Fibroblast of the aortic adventitia (primary cell): Measurements from ENCODE around the gene TMED4. TPM values are rescaled to one million over a fixed set of nuclear protein-coding genes. Genes with fewer than 3 reads are reported as not detected.
"Not testable (repeated sequence)": the region's sequence is repeated elsewhere in the genome, so short reads cannot be mapped to it uniquely, and the experiment has no call there.

Experiments
- DNase-seq: peaks from one replicate; pipeline ENCODE4 v3.0.0-alpha.2; 2010; ENCODE audit warnings: low read depth
- H3K4me3 ChIP-seq: 2 replicates; pipeline ENCODE4 v1.5.1; 2011; ENCODE audit warnings: low read depth, mild to moderate bottlenecking, control low read depth, low read length, moderate library complexity
- total RNA-seq: library from RNA; depleted of rRNA; stranded (reverse); fragments of >200 nt; gene quantifications from 2 replicates; pipeline ENCODE4 v1.2.3, GENCODE V29; 2012; ENCODE audit warnings: low replicate concordance
- TF ChIP-seq, protein P1 (sequence below): IDR thresholded peaks from 2 replicates; pipeline ENCODE4 v1.5.1; 2011; ENCODE audit warnings: mild to moderate bottlenecking, low read length, control low read depth, inconsistent platforms; ENCODE audit not compliant: insufficient read depth

TMED4 gene
- total RNA-seq, 1 donor = 78.5 TPM

DNA sequence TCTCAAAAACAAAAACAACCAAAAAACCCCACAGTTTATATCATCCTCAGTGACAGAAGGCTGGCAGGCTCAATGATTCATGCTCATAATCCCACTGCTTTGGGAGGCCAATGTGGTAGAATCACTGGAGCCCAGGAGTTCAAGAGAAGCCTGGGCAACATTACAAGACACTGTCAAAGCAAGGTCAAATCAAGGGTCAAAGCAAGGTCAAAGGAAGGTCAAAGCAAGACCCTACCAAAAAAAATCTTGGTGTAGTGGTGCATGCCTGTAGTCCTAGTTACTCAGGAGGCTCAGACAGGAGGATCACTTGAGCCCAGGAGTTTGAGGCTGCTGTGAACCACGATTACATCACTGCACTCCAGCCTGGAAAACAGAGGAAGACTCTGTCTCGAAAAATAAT is 26.7 kb downstream of the TMED4 start:
- TF ChIP-seq, protein P1, sequence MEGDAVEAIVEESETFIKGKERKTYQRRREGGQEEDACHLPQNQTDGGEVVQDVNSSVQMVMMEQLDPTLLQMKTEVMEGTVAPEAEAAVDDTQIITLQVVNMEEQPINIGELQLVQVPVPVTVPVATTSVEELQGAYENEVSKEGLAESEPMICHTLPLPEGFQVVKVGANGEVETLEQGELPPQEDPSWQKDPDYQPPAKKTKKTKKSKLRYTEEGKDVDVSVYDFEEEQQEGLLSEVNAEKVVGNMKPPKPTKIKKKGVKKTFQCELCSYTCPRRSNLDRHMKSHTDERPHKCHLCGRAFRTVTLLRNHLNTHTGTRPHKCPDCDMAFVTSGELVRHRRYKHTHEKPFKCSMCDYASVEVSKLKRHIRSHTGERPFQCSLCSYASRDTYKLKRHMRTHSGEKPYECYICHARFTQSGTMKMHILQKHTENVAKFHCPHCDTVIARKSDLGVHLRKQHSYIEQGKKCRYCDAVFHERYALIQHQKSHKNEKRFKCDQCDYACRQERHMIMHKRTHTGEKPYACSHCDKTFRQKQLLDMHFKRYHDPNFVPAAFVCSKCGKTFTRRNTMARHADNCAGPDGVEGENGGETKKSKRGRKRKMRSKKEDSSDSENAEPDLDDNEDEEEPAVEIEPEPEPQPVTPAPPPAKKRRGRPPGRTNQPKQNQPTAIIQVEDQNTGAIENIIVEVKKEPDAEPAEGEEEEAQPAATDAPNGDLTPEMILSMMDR = no peak
- DNase-seq = no peak
- no peak overlapping the region for H3K4me3 ChIP-seq

DNA sequence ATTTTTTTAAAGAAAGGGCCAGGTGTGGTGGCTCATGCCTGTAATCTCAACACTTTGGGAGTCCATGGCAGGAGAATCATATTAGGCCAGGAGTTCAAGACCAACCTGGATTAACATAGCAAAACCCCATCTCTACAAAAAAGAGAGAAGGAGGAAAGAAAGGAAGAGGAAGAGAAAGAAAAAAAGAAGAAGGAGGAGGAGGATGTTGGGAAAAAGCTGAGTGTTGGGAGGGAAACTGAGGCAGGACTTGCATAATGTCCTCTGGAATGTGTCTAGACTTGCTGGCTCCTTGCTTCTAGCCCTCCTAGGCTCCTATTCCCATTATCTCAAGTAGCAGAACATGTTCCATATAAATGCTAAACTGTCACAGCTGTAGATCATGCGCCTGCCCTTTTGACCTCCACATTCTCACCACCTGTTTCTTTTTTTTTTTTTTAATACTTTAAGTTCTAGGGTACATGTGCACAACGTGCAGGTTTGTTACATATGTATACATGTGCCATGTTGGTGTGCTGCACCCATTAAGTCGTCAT is 29.5 kb downstream of the TMED4 start:
- not testable (repeated sequence) for DNase-seq

DNA sequence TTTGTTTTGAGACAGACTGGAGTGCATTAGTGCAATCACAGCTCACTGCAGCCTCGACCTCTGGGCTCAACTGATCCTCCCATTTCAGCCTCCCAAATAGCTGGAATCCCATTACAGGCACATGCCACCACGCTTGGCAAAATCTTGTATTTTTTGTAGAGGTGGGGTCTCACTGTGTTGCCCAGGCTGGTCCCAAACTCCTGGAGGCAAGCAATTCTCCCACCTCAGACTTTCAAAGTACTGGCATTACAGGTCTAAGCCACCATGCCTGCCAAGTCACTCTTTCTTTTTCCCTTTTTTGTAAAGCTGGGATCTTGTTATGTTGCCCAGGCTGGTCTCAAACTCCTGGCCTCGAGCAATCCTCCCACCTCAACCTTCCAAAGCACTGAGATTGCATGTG is 32.6 kb downstream of the TMED4 start:
- no peak overlapping the region for H3K4me3 ChIP-seq
- DNase-seq = no peak
- TF ChIP-seq, protein P1 = no peak

More for the DNA sequence above, 29.5 kb downstream of the TMED4 start:
- not testable (repeated sequence) for H3K4me3 ChIP-seq

DNA sequence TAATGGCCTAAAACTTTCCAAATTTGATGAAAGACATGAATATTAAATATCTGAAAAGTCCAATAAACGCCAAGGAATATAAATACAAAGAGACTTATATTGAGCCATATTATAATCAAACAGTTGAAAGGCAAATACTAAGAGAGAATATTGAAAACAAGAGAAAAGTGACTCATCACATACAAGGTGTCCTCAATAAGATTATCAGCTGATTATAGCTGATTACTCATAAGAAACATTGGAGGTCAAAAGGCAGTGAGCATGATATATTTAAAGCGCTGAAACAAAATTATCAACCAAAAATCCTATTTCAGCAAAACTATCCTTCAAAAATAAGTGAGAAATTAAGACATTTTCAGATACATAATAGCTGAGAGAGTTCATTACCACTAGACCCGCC is 33.1 kb downstream of the TMED4 start:
- no peak overlapping the region for H3K4me3 ChIP-seq
- TF ChIP-seq, protein P1 = no peak
- no peak for DNase-seq

DNA sequence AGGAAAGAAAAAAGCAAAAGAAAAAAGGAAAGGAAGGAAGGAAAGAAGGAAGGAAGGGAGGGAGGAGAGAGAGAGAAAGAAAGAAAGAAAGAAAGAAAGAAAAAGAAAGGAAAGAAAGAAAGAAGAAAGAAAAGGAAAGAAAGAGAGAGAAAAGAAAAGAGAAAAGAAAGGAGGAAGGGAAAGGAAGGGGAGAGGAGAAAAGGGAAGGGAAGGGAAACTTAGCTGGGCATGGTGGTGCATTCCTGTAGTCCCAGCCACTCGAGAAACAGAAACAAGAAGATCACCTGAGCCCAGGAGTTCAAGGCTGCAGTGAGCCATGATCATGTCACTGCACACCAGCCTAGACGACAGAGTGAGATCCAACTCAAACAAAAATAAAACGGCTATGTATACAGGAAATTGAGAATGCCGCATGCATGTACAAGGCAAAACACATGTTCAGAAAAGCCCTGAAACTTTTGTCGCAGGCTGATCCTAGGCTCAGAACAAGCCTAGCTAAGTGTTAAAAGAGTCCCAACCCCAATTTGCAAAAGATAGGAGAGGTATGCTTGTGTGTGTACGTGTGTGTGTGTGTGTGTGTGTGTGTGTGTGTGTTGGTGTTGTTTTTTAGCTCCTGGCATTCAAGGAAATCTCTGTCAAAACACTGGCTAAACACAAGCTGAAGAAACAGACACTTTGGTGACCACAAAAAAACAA is 34.3 kb downstream of the TMED4 start:
- TF ChIP-seq, protein P1 = no peak
- no peak overlapping the region for H3K4me3 ChIP-seq
- DNase-seq = no peak

DNA sequence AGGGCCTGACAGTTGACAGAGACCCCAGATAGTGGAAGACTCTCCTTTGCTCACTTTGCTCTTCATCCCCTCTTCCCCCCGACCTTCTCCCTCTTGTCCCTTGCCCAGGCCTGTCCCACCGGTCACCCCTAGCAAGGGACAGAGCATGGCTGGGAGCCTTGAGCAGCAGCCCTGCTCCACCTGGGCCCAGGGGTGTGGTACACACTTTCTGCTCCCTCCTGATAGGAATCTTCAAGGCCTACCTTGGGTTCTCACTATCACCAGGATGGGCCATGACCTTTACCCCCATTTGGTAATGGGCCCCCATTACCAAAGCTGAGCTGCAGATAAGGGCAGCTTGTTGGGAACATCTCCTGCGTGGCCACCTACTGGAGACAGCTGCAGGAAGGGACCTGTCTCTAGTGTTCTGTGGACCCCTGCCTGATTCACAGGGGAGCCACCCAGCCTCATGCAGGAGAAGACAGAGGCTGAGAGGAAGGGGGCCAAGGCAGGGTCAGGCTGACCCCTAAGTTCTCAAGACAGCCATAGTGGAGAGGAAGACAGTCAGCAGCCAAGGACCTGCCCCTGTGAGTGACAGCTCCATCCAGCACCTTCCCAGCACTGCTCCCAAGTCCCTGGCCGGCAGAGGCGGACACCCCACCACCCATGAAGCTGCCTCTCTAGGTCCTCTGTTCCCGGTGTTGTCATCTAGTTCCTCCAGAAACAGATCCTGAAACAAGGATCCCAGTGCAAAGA is 40.0 kb downstream of the TMED4 start:
- TF ChIP-seq, protein P1 = no peak
- no peak for DNase-seq
- no peak overlapping the region for H3K4me3 ChIP-seq
